Type B pancreatic cell (in vitro differentiated cells): Measurements from ENCODE around the gene TBC1D14. TPM values are rescaled to one million over a fixed set of nuclear protein-coding genes. Genes with fewer than 3 reads are reported as not detected.
"Not testable (repeated sequence)": the region's sequence is repeated elsewhere in the genome, so short reads cannot be mapped to it uniquely, and the experiment has no call there.

Experiments used
- DNase-seq: peaks from one replicate; pipeline ENCODE4 v3.0.0; 2021; ENCODE audit warnings: mixed read lengths; ENCODE audit not compliant: unreplicated experiment; ENCODE audit errors: extremely low spot score
- H3K27ac Mint-ChIP-seq: 2 replicates; pipeline ENCODE4 v1.8.0; 2021; ENCODE audit warnings: mild to moderate bottlenecking, mixed read lengths
- H3K27me3 Mint-ChIP-seq: 2 replicates; pipeline ENCODE4 v1.8.0; 2021; ENCODE audit warnings: mixed read lengths
- H3K36me3 Mint-ChIP-seq: 2 replicates; pipeline ENCODE4 v1.8.0; 2021; ENCODE audit warnings: mixed read lengths
- H3K4me1 Mint-ChIP-seq: one replicate; pipeline ENCODE4 v1.8.0; 2021; ENCODE audit warnings: mixed read lengths; ENCODE audit not compliant: unreplicated experiment
- H3K4me3 Mint-ChIP-seq: 2 replicates; pipeline ENCODE4 v1.8.0; 2021; ENCODE audit warnings: mild to moderate bottlenecking, mixed read lengths
- H3K9me3 Mint-ChIP-seq: 2 replicates; pipeline ENCODE4 v1.8.0; 2021; ENCODE audit warnings: mixed read lengths
- CTCF ChIP-seq: fragments of 200-600 bp; sonication (generic); conservative IDR thresholded peaks from 2 replicates; pipeline ENCODE4 v1.5.0; 2021; ENCODE audit warnings: antibody characterized with exemption, mild to moderate bottlenecking
- total RNA-seq: library from RNA; stranded (reverse); gene quantifications from 2 replicates; pipeline ENCODE4 v1.2.1, GENCODE V29; 2021; ENCODE audit warnings: low replicate concordance

Gene TBC1D14
- total RNA-seq, 1 donor from 2014 or later: 55.9 TPM

- H3K9me3 Mint-ChIP-seq: no peaks in the 10 kb centered on the region
- peaks cover 25% of the 10 kb centered on the region for H3K4me1 Mint-ChIP-seq
- no peak overlapping the region for H3K4me3 Mint-ChIP-seq
- no peak overlapping the region for H3K27ac Mint-ChIP-seq
- DNase-seq: no peak
- H3K27me3 Mint-ChIP-seq: no peaks in the 10 kb centered on the region
- H3K36me3 Mint-ChIP-seq: peaks cover 9% of the 10 kb centered on the region
- no peak for TF ChIP-seq CTCF
Observed at GRCh38 chr4:6887591-6888371, 21.8 kb upstream of the TBC1D14 start.

- TF ChIP-seq CTCF: no peak
- no peak overlapping the region for H3K27ac Mint-ChIP-seq
- H3K4me1 Mint-ChIP-seq: peaks cover 30% of the 10 kb centered on the region
- no peak overlapping the region for H3K4me3 Mint-ChIP-seq
- no peaks in the 10 kb centered on the region for H3K9me3 Mint-ChIP-seq
- no peak for DNase-seq
- no peaks in the 10 kb centered on the region for H3K27me3 Mint-ChIP-seq
- H3K36me3 Mint-ChIP-seq: peaks cover 8% of the 10 kb centered on the region
Observed at GRCh38 chr4:6888506-6889071, 21.0 kb upstream of the TBC1D14 start.

- H3K9me3 Mint-ChIP-seq: no peaks in the 10 kb centered on the region
- peaks cover 35% of the 10 kb centered on the region for H3K4me1 Mint-ChIP-seq
- peaks cover 8% of the 10 kb centered on the region for H3K36me3 Mint-ChIP-seq
- H3K27ac Mint-ChIP-seq: no peak overlapping the region
- no peaks in the 10 kb centered on the region for H3K27me3 Mint-ChIP-seq
- no peak for DNase-seq
- TF ChIP-seq CTCF: no peak
- H3K4me3 Mint-ChIP-seq: no peak overlapping the region
Observed at GRCh38 chr4:6889101-6889735, 20.4 kb upstream of the TBC1D14 start.

GRCh38 chr4:6889736-6890324 lies 19.8 kb upstream of the TBC1D14 start:
- peaks cover 31% of the 10 kb centered on the region for H3K4me1 Mint-ChIP-seq
- peaks cover 4% of the 10 kb centered on the region for H3K36me3 Mint-ChIP-seq
- H3K27me3 Mint-ChIP-seq: no peaks in the 10 kb centered on the region
- no peak overlapping the region for H3K4me3 Mint-ChIP-seq
- H3K9me3 Mint-ChIP-seq: no peaks in the 10 kb centered on the region
- no peak for DNase-seq
- no peak for TF ChIP-seq CTCF
- no peak overlapping the region for H3K27ac Mint-ChIP-seq

- no peaks in the 10 kb centered on the region for H3K9me3 Mint-ChIP-seq
- H3K36me3 Mint-ChIP-seq: peaks cover 2% of the 10 kb centered on the region
- no peak overlapping the region for H3K27ac Mint-ChIP-seq
Observed at GRCh38 chr4:6890358-6890757, 19.3 kb upstream of the TBC1D14 start.

GRCh38 chr4:6890971-6891370 lies 18.7 kb upstream of the TBC1D14 start:
- H3K36me3 Mint-ChIP-seq, DNase-seq, H3K27me3 Mint-ChIP-seq, H3K9me3 Mint-ChIP-seq, H3K27ac Mint-ChIP-seq, H3K4me3 Mint-ChIP-seq: not testable (repeated sequence)
- H3K4me1 Mint-ChIP-seq: peaks cover 24% of the 10 kb centered on the region

More at GRCh38 chr4:6890358-6890757, 19.3 kb upstream of the TBC1D14 start:
- Mint-ChIP-seq H3K27me3 (no peaks in the 10 kb centered on the region), H3K4me3 (no peak overlapping the region), H3K4me1 (peaks cover 28% of the 10 kb centered on the region)
- DNase-seq: no peak
- no peak for TF ChIP-seq CTCF
